Endometrium (tissue), 2 donors: Measurements from ENCODE around the gene GIGYF2.

ENCODE experiments used
- FAIRE-seq: peaks from 2 replicates; lab custom pipeline; 2012; peaks lifted over from hg19 to GRCh38; lab: Jason Lieb, UNC
- donor health status: control.
- donor health status: control.

The GIGYF2 gene

DNA sequence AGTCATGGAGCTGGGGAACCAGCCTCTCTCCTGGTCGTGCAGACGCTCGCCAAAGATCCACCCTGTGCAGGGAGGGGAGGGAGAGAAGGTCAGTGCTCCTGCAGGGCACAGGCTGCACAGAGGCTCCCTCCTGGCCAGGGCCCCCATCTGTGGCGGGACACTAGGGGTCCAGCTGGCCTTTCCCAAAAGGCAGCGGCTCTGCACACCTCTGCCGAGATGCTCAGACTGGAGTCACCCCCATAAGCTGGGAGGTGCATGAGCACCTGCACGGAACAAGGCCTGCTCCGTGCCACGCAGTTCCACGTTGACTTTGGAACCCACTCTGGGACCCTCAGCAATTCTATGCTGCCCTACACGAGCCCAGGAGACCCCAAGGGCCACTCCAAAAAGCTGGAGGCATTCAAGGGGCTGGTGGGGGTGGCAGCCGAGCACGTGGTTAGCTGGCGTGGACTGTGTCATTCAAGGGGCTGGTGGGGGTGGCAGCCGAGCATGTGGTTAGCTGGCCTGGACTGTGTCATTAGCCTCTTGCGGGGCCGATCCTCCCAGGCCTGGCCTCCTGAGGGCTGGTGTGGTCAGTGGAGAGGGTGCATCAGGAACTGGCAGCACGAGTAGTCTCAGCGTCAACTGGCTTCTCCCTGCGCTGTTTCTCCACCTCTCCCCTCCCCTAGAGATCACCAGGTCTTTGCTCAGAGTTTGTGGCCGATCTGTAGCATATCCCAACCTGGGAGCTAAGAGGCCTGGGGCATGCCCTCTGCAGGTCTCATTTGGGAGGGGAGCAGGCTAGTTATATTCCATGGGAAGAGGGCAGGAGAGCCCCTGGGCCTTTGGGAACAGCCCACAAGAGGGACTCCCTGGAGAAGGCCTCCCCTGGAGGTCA, 182.7 kb downstream of the GIGYF2 start:
- no peak for FAIRE-seq

GRCh38 chr2:232880764-232881351, 183.7 kb downstream of the GIGYF2 start:
- no peak for FAIRE-seq

DNA sequence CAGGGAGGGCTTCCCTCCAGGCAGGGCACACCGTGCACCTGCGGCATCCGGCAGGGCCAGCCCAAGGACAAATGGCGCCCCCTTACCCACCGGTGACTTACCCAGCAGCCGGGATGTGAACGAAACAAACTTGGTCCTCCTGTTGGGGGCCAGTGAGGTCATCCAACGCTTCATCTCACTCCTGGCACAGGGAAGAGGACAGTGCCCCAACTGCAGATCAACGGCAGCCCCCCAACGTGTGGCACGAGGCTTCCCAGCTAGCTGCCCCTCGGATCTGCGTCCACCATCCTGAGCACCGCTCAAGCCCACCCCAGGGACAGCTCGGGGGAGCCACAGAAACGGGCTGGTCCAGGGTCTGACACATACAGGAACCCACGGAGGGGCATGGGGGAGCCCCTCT, 185.0 kb downstream of the GIGYF2 start:
- FAIRE-seq: no peak

DNA sequence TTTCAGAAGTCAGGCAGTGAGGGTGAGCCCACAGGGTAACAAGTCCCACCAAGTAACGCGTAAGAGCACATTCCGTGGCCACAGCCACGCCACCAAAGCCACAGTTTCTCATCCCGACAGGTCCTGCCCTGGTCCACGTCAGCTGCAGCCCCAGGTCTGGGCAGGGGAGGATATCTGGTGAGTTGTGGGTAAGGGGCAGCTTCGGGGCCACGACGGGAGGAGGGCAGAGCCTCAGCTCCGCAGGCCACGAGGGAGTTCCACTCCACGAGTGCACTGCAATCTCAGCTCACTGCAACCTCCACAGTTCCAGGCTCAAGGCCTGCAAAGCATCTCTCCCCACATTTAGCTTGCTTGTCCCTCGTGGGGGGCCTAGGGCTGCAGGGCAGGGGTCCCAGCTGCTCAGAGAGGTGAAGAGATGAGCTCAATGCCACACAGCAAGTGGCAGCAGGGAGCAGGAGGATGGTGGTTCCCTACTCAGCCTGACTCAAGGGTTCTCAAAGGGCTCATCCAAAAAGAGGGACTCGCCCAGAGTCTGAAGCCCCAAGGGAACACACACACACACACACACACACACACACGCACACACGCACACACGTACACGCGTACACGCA, 185.5 kb downstream of the GIGYF2 start:
- no peak for FAIRE-seq

- no peak for FAIRE-seq
Measured at GRCh38 chr2:232883116-232883721, 186.1 kb downstream of the GIGYF2 start.

DNA sequence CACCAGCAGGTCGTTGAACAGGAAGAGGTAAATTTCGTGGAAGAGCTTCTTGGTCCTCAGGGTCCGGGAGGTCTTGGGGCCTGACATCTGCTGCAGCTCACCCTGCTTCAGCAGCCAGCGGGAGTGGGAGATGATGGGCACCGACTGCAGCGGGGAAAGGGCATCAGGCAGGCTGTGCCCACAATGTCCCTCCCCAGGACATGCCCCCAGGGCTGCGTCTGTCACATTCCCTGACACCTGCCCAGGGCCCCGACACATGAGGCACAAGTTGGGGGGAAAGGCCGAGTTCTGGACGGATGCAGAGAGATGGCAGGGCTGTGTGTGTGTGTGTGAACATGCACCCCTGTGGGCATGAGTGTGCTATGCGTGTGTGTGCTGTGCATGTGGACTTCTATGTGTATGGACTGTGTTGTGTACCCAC, 186.9 kb downstream of the GIGYF2 start:
- no peak for FAIRE-seq

DNA sequence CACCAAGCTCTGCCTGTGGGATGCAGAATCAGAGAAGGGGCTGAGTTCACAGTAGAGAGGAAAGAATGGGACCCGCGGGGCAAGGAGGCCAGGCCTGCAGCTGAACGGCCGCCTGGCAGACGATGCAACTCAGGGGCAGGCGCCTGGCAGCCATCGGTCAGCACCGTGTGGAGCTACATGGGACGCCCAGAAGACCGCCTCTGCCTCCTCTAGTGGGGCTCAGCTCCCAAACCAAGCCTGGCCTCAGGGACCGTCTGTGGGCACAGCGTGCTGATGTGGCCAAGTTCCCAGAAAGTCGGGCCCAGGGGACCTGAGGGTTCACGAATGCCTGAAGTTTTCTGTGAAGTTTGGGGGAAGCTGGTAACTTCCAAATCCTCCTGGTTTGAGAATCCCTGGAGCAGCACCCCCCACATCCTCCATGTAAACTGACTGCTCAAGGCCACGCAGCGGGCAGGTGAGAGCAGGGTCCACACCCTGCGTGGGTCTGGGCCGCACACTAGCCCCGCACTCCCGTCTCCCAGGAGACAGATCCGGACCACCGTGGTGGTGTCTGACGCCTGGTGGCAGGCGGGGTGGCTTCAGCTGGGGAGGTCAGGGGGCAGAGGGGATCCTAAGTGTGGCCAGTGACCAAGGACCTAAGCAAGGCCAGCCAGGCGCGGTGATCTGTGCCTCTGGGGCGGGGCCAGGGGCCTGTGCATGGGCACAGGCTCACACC, 187.6 kb downstream of the GIGYF2 start:
- no peak for FAIRE-seq

DNA sequence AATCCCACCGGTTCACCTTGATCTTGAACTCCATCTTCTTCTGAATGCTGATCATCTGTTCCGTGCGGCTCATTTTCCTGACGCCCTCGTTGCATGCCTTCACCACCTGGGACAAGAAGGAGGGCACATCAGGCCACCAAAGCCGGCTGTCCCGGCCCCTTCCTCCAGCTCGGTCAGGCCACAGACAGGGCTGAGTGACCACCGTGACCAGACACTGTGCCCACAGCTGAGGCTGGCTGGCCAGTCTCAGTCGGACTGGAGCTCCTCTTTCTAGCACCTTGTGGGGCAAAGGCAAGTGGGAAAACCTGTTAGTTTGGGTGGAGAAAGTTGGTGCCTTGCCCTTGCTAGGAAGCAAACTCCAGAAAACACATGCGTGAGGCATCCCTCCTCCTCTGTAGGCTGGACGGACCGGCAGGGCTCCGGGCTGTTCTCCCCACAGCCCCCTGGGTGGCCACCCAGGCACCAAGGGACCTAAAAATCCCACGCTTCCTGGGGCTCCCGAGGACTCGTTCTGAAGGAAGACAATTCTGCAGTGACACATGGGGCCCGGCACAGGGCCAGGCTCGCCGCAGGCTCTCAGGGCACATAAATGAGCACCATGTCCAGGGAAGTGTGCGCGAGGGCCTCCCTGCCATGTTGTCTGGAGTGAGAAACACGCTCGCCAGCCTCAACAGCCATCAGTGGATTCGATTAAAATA, 188.3 kb downstream of the GIGYF2 start:
- no peak for FAIRE-seq

GRCh38 chr2:232886176-232886575, 189.0 kb downstream of the GIGYF2 start:
- no peak for FAIRE-seq

DNA sequence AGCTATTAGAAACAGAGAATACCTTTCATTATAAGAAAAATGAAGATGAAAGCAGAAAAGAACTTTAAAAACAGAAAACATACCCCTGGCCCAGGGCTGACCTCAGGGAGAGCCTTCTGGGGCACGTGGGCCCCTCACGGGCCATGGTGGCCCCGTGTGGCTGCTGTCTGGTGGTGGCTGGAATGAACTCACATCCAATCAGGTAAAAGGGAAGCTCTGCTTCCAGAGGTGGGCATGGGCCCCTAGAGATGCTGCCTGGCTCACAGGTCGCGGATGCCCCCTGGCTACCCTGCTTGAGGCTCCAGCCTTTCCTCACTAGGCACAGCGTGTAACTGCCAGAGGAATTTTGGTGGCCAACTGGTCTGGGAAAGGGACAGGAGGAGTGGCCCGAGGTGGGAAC, 189.5 kb downstream of the GIGYF2 start:
- no peak for FAIRE-seq

DNA sequence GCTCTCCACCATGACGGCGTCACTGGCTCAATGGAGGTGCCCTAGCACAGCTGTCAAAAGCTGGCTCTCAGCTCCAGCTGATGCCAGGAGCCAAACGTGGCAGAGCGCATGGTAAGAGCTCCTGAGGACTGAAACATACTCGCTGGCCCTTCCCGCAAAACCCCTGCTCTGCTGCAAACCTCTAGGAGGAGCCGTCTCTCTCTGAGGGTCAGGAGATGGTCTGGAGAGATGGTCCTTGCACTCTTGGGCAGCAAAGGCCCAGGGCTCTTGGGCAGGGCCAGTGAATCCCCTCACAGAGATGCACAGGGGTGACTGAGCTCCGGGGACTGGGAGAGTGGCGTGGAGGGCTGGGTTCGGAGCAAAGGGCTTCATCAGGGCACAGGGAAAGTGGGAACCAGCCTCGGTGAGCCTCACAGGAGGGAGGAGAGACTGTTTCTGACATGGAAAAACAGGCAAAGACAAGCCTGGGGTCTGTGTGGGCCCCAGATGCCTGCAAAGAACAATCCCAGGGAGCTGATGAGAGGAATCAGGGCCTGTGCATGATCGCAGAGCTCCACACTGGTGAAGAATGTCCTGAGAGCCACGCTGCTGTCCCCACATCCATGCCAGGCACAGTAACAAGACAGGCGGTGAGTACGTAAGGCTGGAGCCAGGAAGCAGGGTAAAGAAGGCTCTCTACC, 190.2 kb downstream of the GIGYF2 start:
- FAIRE-seq: no peak

GRCh38 chr2:232888099-232888836, 191.1 kb downstream of the GIGYF2 start:
- no peak for FAIRE-seq

GRCh38 chr2:232888839-232889529, 191.9 kb downstream of the GIGYF2 start:
- no peak for FAIRE-seq

- FAIRE-seq: no peak
Measured at GRCh38 chr2:232889876-232890401, 192.8 kb downstream of the GIGYF2 start.

DNA sequence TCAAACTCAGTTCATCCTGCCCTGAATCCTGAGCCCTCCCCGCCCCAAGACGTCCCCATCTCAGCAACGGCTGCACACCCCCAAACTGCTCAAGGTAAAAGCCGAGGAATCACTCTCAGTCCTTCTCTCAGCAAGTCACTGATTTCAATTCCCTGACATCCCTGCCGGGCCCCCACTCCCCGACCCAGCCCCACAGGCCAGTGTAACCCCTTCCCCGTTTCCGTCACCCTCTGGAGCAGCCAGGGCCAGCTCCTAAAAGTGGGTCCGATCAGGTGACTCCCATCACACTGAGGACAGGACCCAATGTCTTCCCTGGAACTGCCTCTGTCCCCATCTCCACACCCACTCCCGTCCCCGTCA, 193.4 kb downstream of the GIGYF2 start:
- no peak for FAIRE-seq

GRCh38 chr2:232890896-232891601, 193.9 kb downstream of the GIGYF2 start:
- FAIRE-seq: no peak

- FAIRE-seq: no peak
Measured at GRCh38 chr2:232891621-232892071, 194.5 kb downstream of the GIGYF2 start.

- no peak for FAIRE-seq
Measured at GRCh38 chr2:232892221-232892620, 195.1 kb downstream of the GIGYF2 start.

GRCh38 chr2:232892843-232893242, 195.7 kb downstream of the GIGYF2 start:
- no peak for FAIRE-seq
